HepG2 (cell line): ENCODE measurements around the gene DIAPH3.

Experiments
- CTCF ChIP-seq: sonication (generic); formaldehyde crosslinking; IDR thresholded peaks from 2 replicates; pipeline ENCODE4 v1.5.0; 2020; ENCODE audit warnings: mild to moderate bottlenecking, missing genetic modification reagents, moderate library complexity
- ETV5 ChIP-seq: IDR thresholded peaks from 2 replicates; pipeline ENCODE4 v1.6.1; 2018; ENCODE audit warnings: missing biosample characterization, missing genetic modification reagents, inconsistent platforms, borderline replicate concordance

- no peak for TF ChIP-seq CTCF
- no peak for TF ChIP-seq ETV5
These were observed 540.4 kb downstream of the DIAPH3 start for GRCh38 chr13:59623206-59623915.
